Measurements from ENCODE around the gene SPATS2.

- TF ChIP-seq, protein P1, sequence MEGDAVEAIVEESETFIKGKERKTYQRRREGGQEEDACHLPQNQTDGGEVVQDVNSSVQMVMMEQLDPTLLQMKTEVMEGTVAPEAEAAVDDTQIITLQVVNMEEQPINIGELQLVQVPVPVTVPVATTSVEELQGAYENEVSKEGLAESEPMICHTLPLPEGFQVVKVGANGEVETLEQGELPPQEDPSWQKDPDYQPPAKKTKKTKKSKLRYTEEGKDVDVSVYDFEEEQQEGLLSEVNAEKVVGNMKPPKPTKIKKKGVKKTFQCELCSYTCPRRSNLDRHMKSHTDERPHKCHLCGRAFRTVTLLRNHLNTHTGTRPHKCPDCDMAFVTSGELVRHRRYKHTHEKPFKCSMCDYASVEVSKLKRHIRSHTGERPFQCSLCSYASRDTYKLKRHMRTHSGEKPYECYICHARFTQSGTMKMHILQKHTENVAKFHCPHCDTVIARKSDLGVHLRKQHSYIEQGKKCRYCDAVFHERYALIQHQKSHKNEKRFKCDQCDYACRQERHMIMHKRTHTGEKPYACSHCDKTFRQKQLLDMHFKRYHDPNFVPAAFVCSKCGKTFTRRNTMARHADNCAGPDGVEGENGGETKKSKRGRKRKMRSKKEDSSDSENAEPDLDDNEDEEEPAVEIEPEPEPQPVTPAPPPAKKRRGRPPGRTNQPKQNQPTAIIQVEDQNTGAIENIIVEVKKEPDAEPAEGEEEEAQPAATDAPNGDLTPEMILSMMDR (IDR thresholded peaks at IDR 0.05), result no peak
- TF ChIP-seq POLR2AphosphoS5 (IDR thresholded peaks at IDR 0.05; ENCODE audit: low read depth, low read length), result no peak
These were observed 38.4 kb upstream of the SPATS2 start for GRCh38 chr12:49328816-49329215.

Data from Panc1 (cell line).